Measurements from ENCODE around the gene ZNF502. TPM values are rescaled to one million over a fixed set of nuclear protein-coding genes. Genes with fewer than 3 reads are reported as not detected.

The ZNF502 gene
- total RNA-seq, 1 experiment from 2014 or later = 0.99 TPM

DNA sequence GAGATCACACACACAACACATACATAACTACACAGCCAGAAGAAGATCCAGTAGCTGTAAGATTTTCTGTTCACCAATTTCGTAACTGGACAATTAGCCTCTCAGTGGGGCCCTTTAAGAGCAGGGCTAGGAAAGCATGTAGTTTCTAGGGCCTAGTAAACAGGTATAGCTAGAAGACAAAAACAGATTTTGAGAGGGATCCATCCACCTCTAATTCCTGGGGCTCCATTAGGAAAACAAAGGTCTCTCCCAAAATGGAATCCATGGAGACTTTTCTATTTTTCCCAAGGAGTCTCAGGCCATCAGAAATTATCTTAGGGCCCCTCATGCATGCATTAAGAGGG is 59.6 kb downstream of the ZNF502 start:
- intact Hi-C loops (cut with micrococcal nuclease; ENCODE audit: unreplicated experiment) = no loop called here
- CTCF ChIA-PET = no interaction called here
- no peak for TF ChIP-seq CTCF (IDR thresholded peaks at IDR 0.05; ENCODE audit: unreplicated experiment)

More for the DNA sequence above, 59.6 kb downstream of the ZNF502 start:
- DNase-seq = no peak
- no peak overlapping the region for H3K27ac Mint-ChIP-seq (ENCODE audit: unreplicated experiment)
- H3K4me1 Mint-ChIP-seq (ENCODE audit: low read depth, unreplicated experiment) = no peaks in the 10 kb centered on the region
- no peaks in the 10 kb centered on the region for H3K27me3 Mint-ChIP-seq (ENCODE audit: unreplicated experiment)
- H3K4me3 Mint-ChIP-seq (ENCODE audit: low read depth, unreplicated experiment) = no peak overlapping the region
- H3K9me3 Mint-ChIP-seq (ENCODE audit: low read depth, unreplicated experiment) = peaks cover 6% of the 10 kb centered on the region
- BruUV-seq (replicated peaks) = no TSS peak
- peaks cover 9% of the 10 kb centered on the region for H3K36me3 Mint-ChIP-seq (ENCODE audit: insufficient read depth, unreplicated experiment)

Other genes with a start within 250 kb of the ZNF502 start
- gene ZNF445, start 235.0 kb upstream of the ZNF502 start, total RNA-seq (2022) = 17.3 and 18.8 TPM in 2 replicates
- 0.39 and 0.59 TPM in 2 replicates for gene ZKSCAN7, start 157.5 kb upstream of the ZNF502 start, total RNA-seq (2022)
- 0.95 and 1.4 TPM in 2 replicates for gene ZNF660, start 127.7 kb upstream of the ZNF502 start, total RNA-seq (2022)
- gene ZNF197, start 87.6 kb upstream of the ZNF502 start, total RNA-seq (2022) = 12.0 and 14.0 TPM in 2 replicates
- gene ZNF35, start 63.9 kb upstream of the ZNF502 start, total RNA-seq (2022) = 11.3 and 11.8 TPM in 2 replicates
- 0.61 and 0.71 TPM in 2 replicates for gene ZNF501, start 17.0 kb downstream of the ZNF502 start, total RNA-seq (2022)
- 28.8 and 36.9 TPM in 2 replicates for gene KIAA1143, start 49.0 kb downstream of the ZNF502 start, total RNA-seq (2022)
- 17.0 and 18.4 TPM in 2 replicates for gene KIF15, start 49.1 kb downstream of the ZNF502 start, total RNA-seq (2022)
- 12.3 TPM in 2 replicates for gene TMEM42, start 149.3 kb downstream of the ZNF502 start, total RNA-seq (2022)
- gene TGM4, start 161.9 kb downstream of the ZNF502 start, total RNA-seq (2022) = 0.14 and 0.39 TPM in 2 replicates